Immature natural killer cell (primary cell): ENCODE measurements around the gene ZGPAT. TPM values are rescaled to one million over a fixed set of nuclear protein-coding genes. Genes with fewer than 3 reads are reported as not detected.

Source experiments
- DNase-seq, 3 donors: peaks; one replicate each; pipeline ENCODE4 v3.0.0; 2022; ENCODE audit warnings: mixed read lengths in 1 of 3
- H3K27ac Mint-ChIP-seq, 6 donors: one replicate each; pipeline ENCODE4 v1.8.0; 2020; ENCODE audit warnings: mixed read lengths in 6 of 6, mild to moderate bottlenecking in 5 of 6, inconsistent platforms in 4 of 6, moderate library complexity in 3 of 6
- H3K27me3 Mint-ChIP-seq, 3 donors: one replicate each; pipeline ENCODE4 v1.8.0; 2020 to 2021; ENCODE audit warnings: low read depth in 3 of 3, mild to moderate bottlenecking in 3 of 3, mixed read lengths in 3 of 3, moderate library complexity in 3 of 3, inconsistent platforms in 1 of 3
- H3K36me3 Mint-ChIP-seq, 3 donors: one replicate each; pipeline ENCODE4 v1.8.0; 2020; ENCODE audit warnings: mixed read lengths in 3 of 3, inconsistent platforms in 2 of 3, mild to moderate bottlenecking in 2 of 3
- H3K4me1 Mint-ChIP-seq, 2 donors: one replicate each; pipeline ENCODE4 v1.8.0; 2020; ENCODE audit warnings: inconsistent platforms in 2 of 2, mild to moderate bottlenecking in 2 of 2, mixed read lengths in 2 of 2, moderate library complexity in 1 of 2
- H3K4me3 Mint-ChIP-seq, 5 donors: one replicate each; pipeline ENCODE4 v1.8.0; 2020; ENCODE audit warnings: mild to moderate bottlenecking in 5 of 5, mixed read lengths in 5 of 5, inconsistent platforms in 3 of 5, moderate library complexity in 3 of 5
- H3K9me3 Mint-ChIP-seq, 6 donors: one replicate each; pipeline ENCODE4 v1.8.0; 2020; ENCODE audit warnings: mild to moderate bottlenecking in 6 of 6, mixed read lengths in 6 of 6, inconsistent platforms in 4 of 6, moderate library complexity in 3 of 6
- polyA plus RNA-seq, 3 donors: library from polyadenylated mRNA; unstranded; fragments of 300-500 nt; fragmentation: Illumina TruSeq; gene quantifications; one replicate each; pipeline ENCODE4 v1.2.3, GENCODE V29; 2021

The ZGPAT gene
- polyA plus RNA-seq, 3 donors from 2014 or later, result 26.6 to 64.1 (median 33.9) TPM

GRCh38 chr20:63732118-63733095 is 24.6 kb downstream of the ZGPAT start:
- peaks cover 4 to 20% (median 10%) of the 10 kb centered on the region in 3 donors for H3K36me3 Mint-ChIP-seq
- no peak overlapping the region for H3K4me3 Mint-ChIP-seq
- peaks cover 14 to 36% of the 10 kb centered on the region in 2 donors for H3K4me1 Mint-ChIP-seq
- DNase-seq, result no peak
- H3K9me3 Mint-ChIP-seq, result no peaks in the 10 kb centered on the region
- no peak overlapping the region for H3K27ac Mint-ChIP-seq
- H3K27me3 Mint-ChIP-seq, result peaks cover 2 to 14% (median 11%) of the 10 kb centered on the region in 3 donors

- DNase-seq, result no peak
- no peak overlapping the region for H3K27ac Mint-ChIP-seq
- peaks cover 14 to 30% of the 10 kb centered on the region in 2 donors for H3K4me1 Mint-ChIP-seq
- H3K27me3 Mint-ChIP-seq, result peaks cover 2 to 14% (median 11%) of the 10 kb centered on the region in 3 donors
- peaks cover 3 to 16% (median 9%) of the 10 kb centered on the region in 3 donors for H3K36me3 Mint-ChIP-seq
- no peaks in the 10 kb centered on the region for H3K9me3 Mint-ChIP-seq
- H3K4me3 Mint-ChIP-seq, result no peak overlapping the region
These were observed 25.3 kb downstream of the ZGPAT start for GRCh38 chr20:63733117-63733516.

- H3K9me3 Mint-ChIP-seq, result no peaks in the 10 kb centered on the region
- H3K4me1 Mint-ChIP-seq, result peaks cover 14 to 26% of the 10 kb centered on the region in 2 donors
- H3K27me3 Mint-ChIP-seq, result peaks cover 2 to 11% (median 9%) of the 10 kb centered on the region in 3 donors
- no peak for DNase-seq
- peak overlapping the region in 1 of 5 donors; percentile 36 for H3K4me3 Mint-ChIP-seq
- H3K27ac Mint-ChIP-seq, result peak overlapping the region in 3 of 6 donors; percentile 20 to 67 (median 35)
- H3K36me3 Mint-ChIP-seq, result peaks cover 0 to 16% (median 6%) of the 10 kb centered on the region in 3 donors
These were observed 25.8 kb downstream of the ZGPAT start for GRCh38 chr20:63733579-63734081.

- H3K36me3 Mint-ChIP-seq, result peaks cover 0 to 15% (median 6%) of the 10 kb centered on the region in 3 donors
- H3K27me3 Mint-ChIP-seq, result peaks cover 2 to 11% (median 9%) of the 10 kb centered on the region in 3 donors
- H3K27ac Mint-ChIP-seq, result peak overlapping the region in 2 of 6 donors; percentile 20 to 67
- peaks cover 14 to 24% of the 10 kb centered on the region in 2 donors for H3K4me1 Mint-ChIP-seq
- H3K9me3 Mint-ChIP-seq, result no peaks in the 10 kb centered on the region
- no peak for DNase-seq
- no peak overlapping the region for H3K4me3 Mint-ChIP-seq
These were observed 26.5 kb downstream of the ZGPAT start for GRCh38 chr20:63734111-63734945.

GRCh38 chr20:63734946-63735858 is 27.4 kb downstream of the ZGPAT start:
- Mint-ChIP-seq H3K4me3 (peak overlapping the region in 3 of 5 donors; percentile 12 to 90 (median 45)), H3K4me1 (peaks cover 14 to 24% of the 10 kb centered on the region in 2 donors), H3K9me3 (no peaks in the 10 kb centered on the region), H3K27ac (peak overlapping the region in 2 of 6 donors; percentile 70 to 92), H3K27me3 (peaks cover 2 to 9% (median 6%) of the 10 kb centered on the region in 3 donors), H3K36me3 (peaks cover 0 to 12% (median 6%) of the 10 kb centered on the region in 3 donors)
- DNase-seq, result no peak

- peaks cover 0 to 12% (median 6%) of the 10 kb centered on the region in 3 donors for H3K36me3 Mint-ChIP-seq
- peaks cover 2 to 9% (median 6%) of the 10 kb centered on the region in 3 donors for H3K27me3 Mint-ChIP-seq
- H3K4me1 Mint-ChIP-seq, result peaks cover 14 to 24% of the 10 kb centered on the region in 2 donors
- H3K4me3 Mint-ChIP-seq, result peak within 1 kb of the TSS; percentile 83 to 91 (median 90)
- peak within 1 kb of the TSS; percentile 89 to 94 (median 92) for H3K27ac Mint-ChIP-seq
- DNase-seq, result peak; percentile 85 to 89 (median 88)
- no peaks in the 10 kb centered on the region for H3K9me3 Mint-ChIP-seq
These were observed 28.2 kb downstream of the ZGPAT start, which contains the start of gene LIME1 for GRCh38 chr20:63735859-63736718. LIME1 (plus strand) TSS chr20:63736664; CDS start chr20:63737550, 886 bp downstream.

- no peaks in the 10 kb centered on the region for H3K9me3 Mint-ChIP-seq
- DNase-seq, result peak; percentile 62 to 69 (median 63)
- peaks cover 2 to 9% (median 6%) of the 10 kb centered on the region in 3 donors for H3K27me3 Mint-ChIP-seq
- peaks cover 0 to 12% (median 6%) of the 10 kb centered on the region in 3 donors for H3K36me3 Mint-ChIP-seq
- peak overlapping the region; percentile 83 to 91 (median 90) for H3K4me3 Mint-ChIP-seq
- H3K4me1 Mint-ChIP-seq, result peaks cover 14 to 24% of the 10 kb centered on the region in 2 donors
- peak overlapping the region; percentile 89 to 94 (median 92) for H3K27ac Mint-ChIP-seq
These were observed 29.3 kb downstream of the ZGPAT start for GRCh38 chr20:63736893-63737694.

- no peak overlapping the region for H3K27ac Mint-ChIP-seq
- no peaks in the 10 kb centered on the region for H3K9me3 Mint-ChIP-seq
- H3K4me1 Mint-ChIP-seq, result peaks cover 14 to 24% of the 10 kb centered on the region in 2 donors
- peaks cover 0 to 12% (median 6%) of the 10 kb centered on the region in 3 donors for H3K36me3 Mint-ChIP-seq
- peaks cover 2 to 9% (median 6%) of the 10 kb centered on the region in 3 donors for H3K27me3 Mint-ChIP-seq
- DNase-seq, result no peak
- H3K4me3 Mint-ChIP-seq, result peak overlapping the region; percentile 83 to 91 (median 90)
These were observed 29.8 kb downstream of the ZGPAT start for GRCh38 chr20:63737695-63737944.

- Mint-ChIP-seq H3K27me3 (peaks cover 2 to 9% (median 6%) of the 10 kb centered on the region in 3 donors), H3K36me3 (peaks cover 0 to 12% (median 6%) of the 10 kb centered on the region in 3 donors), H3K27ac (no peak overlapping the region), H3K4me1 (peaks cover 14 to 24% of the 10 kb centered on the region in 2 donors), H3K9me3 (no peaks in the 10 kb centered on the region), H3K4me3 (peak overlapping the region; percentile 35 to 70 (median 45))
- DNase-seq, result peak; percentile 21 to 47 (median 30)
These were observed 30.3 kb downstream of the ZGPAT start for GRCh38 chr20:63737945-63738686.

GRCh38 chr20:63738687-63739129 is 30.9 kb downstream of the ZGPAT start:
- peaks cover 2 to 9% (median 6%) of the 10 kb centered on the region in 3 donors for H3K27me3 Mint-ChIP-seq
- H3K9me3 Mint-ChIP-seq, result no peaks in the 10 kb centered on the region
- H3K27ac Mint-ChIP-seq, result no peak overlapping the region
- peak in 2 of 3 donors; percentile 36 to 47 for DNase-seq
- peaks cover 2 to 9% (median 5%) of the 10 kb centered on the region in 3 donors for H3K36me3 Mint-ChIP-seq
- peaks cover 14 to 23% of the 10 kb centered on the region in 2 donors for H3K4me1 Mint-ChIP-seq
- peak overlapping the region; percentile 35 to 70 (median 45) for H3K4me3 Mint-ChIP-seq
